NCI-H1092 treated with DMSO at 0.1 percent for 48 hours (cell line): ENCODE results near the gene POLD3.

Experiments
- DNase-seq: peaks from one replicate; lab custom pipeline; 2025; lab: John Stamatoyannopoulos, UW

POLD3 gene, protein sequence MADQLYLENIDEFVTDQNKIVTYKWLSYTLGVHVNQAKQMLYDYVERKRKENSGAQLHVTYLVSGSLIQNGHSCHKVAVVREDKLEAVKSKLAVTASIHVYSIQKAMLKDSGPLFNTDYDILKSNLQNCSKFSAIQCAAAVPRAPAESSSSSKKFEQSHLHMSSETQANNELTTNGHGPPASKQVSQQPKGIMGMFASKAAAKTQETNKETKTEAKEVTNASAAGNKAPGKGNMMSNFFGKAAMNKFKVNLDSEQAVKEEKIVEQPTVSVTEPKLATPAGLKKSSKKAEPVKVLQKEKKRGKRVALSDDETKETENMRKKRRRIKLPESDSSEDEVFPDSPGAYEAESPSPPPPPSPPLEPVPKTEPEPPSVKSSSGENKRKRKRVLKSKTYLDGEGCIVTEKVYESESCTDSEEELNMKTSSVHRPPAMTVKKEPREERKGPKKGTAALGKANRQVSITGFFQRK

DNA sequence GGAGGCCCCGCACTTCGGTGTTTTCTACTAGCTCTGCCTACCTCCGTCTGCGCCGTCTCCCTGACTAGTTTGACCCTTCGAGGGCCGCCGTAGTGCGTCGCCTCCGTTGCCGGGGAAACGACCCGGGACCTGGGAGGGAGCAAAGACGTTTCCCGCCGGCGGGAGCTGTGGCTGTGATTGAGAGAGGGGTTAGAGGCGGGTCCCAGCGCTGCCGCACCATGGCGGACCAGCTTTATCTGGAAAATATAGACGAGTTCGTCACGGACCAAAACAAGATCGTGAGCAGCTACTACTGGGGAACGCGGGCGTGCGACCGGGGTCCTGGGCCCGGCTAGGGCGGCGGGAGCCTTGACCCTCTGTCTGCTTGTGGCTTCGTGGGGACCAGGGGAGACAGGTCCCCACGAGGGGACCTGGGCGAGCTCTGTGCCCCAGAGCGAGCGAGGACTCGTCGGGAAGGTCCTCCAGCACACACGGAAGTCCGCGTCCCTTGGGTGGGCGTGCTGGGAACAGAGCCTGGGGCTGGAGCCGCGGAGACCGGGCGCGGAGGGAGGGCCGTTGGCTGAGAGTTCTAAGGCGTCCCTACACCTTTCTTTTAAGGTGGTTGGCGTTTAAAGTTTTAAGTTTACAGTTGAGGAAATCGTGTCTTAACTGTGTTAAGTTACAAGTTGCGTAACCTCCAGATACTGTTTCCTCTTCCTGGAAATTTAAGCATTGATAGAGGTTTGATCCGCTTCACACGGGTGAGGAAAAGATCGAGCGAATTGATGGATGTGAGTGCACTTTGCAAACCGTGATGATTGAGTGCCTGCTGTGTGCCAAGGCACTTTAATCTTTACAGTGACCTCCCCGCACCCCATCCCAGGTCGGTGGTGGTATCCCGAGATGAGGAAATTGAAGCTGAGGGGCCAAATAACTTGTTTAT lies at the start of gene POLD3:
TSS of gene POLD3 (plus strand) at position 142 of the 922 bp plus-strand sequence. CDS start at position 219, 77 bp downstream.
- DNase-seq: peak; percentile 96

DNA sequence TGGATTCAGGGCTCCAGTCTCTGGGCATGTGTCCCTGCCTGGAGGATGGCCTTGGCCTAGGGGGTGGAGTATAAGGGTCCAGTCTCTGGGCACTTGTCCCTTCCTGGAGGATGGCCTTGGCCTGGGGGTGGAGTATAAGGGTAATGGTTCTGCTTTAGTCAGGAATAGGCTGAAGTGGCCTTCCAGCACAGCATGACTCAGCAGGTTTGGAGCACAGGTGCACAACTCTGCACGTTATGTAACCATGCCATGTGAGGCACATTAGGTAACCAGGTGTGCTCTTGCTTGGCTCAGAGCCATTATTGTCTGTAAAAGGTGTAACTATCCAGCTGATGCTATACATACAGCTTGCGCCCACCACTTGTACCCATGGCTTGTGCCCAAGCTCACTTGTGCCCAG lies 48.4 kb upstream of the POLD3 start:
- DNase-seq: no peak

DNA sequence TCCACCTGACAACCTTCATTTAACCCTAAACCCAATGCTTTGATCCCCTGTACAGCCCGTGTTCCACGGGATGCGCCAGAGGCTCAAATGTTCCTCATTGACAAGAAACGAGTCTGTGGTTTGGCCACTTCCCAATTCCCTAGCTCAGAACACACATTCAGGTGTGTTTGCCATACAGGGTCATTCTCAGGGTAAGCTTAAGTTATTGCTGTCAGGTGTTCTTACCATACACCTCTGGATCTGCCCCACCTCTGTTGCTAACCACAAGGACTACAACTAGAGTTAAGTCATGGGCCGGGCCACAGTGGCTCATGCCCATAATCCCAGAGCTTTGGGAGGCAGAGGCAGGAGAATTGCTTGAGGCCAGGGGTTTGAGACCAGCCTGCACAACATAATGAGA lies 45.6 kb upstream of the POLD3 start:
- no peak for DNase-seq

DNA sequence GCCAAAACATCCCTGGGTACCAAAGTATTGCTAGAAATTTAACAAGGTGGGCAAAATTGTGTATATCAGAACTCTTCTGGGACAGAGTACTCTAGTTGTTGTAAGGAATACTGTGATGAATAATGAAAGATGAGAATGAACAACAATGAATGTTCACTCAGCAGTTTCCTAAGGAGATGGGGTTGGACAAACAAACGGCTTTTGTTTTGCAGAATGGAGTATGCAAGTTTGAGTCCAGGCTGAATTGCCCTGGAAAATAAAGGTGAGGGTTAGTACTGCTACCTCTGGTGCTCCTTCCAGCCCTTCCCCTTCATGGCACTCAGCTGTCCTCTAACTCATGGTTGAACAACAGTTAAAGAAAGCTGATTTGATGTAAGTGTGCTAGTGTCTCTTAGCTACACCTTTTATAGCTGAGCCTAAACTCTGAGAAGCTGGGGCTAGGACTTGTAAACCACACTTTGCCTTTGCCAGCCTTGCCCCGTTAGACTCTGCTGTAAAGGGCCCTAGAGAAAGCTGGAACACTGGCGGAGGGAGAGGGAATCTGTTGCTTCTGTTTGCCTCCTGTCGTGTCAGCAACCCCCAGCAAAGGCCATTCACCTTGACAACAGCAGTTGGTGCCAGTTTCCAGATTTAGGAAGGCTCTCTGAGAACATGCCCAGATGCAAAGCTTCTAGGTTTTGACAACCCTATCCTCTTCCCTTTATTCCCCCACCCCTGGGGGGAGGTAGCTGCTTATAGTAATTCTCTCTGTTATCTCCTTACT lies 41.2 kb upstream of the POLD3 start:
- DNase-seq: no peak

DNA sequence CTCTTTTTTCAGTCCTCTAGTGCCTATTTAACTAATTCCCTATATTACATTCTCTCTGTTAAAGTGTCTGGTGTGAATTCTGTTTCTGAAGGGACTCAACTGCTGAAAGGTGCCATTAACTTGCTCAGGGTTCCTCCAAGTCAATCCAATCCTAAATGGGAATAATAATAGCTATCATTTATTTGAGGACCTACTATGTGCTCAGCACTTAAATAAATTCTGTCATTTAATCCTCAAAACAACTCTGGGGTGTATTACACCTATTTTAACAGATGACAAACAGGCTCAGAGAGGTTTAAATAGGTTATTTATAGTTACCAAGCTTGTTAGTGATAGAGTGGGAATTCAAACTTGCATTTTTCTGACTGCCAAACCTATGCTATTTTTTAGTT lies 40.6 kb upstream of the POLD3 start:
- no peak for DNase-seq

DNA sequence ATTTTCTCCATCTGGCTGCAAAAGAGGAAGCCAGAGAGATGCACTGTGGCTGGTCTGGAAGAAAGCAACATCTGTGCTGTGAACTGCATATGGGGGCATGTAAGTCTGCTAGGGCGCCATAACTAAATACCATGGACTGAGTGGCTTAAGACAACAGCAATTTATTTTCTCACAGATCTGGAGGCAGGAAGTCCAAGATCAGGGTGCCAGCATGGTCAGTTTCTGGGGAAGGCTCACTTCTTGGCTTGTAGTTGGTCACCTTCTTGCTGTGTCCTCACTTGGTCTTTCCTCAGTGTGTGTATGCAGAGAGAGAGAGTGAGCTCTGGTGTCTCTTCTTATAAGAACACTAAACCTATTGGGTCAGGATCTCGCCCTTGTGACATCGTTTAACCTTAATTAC lies 34.9 kb upstream of the POLD3 start:
- no peak for DNase-seq

DNA sequence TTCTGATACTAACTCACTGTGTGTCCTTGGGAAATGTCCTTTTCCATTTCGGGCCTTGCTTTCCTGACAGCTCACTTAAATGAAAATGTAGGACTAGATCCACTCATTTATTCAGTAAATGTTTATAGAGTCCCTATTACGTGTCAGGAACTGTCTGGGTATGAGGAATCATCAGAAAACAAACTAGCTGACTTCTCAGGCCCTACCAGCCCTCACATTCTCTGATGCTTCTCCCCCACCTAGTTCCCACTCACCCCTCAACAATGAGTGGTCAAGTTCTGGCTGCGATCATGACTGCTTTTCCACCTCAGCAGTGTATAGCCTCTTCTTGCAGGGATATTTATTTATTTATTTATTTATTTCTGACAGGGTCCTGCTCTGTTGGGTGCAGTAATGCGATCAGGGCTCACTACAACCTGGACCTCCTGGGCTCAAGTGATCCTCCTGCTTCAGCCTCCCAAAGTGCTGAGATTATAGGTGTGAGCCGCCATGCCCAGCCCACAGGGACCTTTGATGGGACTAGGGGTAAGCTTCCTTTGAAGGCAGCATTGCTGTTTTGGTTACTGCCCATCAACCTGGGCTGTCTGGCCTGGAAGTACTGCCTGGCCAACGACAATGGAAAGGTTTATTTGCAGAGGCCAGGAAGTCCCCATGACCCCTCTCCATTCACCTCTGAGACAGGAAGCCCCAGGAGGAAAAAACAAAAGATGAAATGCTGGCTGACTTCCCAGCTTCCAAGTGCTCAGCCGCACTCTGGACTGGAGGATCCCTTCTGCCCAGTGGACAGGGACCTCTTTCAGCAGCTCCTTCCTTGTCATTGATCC lies 33.1 kb upstream of the POLD3 start:
- peak; percentile 36 for DNase-seq

DNA sequence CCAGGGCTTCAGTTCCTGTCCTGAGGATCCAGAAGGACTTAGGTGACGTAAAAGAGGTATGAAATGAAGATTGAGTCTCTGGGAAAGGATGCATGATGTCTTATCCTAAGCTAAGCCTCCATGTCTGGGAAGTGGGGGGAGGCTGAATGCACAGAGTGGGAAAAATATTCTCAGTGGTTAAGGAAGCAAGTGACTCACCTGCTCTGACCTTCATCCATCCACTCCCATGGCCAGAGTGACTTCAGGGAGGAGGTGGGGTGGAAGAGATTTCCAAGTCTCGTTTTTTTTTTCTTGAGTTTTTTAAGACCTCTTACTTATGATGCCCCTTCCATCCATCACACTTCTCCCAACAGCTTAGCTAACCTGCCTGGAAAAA lies 32.5 kb upstream of the POLD3 start:
- no peak for DNase-seq

DNA sequence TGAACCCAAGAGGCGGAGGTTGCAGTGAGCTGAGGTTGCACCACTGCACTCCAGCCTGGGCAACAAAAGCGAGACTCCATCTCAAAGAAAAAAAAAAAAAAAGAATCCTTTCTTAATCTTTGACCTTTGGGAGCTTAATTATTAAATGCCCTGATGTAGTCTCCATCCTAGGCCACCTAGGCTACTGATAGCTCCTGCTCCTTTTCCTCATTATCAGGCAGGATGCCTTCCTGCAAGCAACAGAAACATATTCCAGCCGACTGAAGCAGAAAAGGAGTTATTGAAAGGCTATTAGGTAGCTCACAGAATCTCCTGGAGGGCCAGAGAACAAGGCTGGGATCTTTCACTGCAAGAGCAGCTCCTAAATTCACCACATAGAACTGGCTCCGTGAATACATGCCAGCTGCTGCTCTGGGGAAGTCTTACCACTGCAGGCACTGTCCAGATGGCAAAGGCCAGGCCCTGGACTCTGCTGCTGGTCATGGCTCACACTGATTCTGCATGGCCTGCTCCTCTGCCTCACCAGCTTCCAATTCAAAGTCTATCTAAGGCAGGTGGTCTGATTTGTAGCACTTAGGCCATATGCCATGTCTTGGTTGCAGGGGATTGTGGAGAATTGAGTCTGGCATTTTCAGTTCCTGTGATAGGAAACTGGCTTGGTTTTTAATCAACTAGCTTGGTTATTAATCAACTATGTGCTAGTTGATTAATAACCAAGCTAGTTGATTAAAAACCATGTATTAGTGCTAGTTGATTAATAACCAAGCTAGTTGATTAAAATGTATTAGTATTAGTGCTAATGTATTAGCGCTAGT lies 26.0 kb upstream of the POLD3 start:
- no peak for DNase-seq

DNA sequence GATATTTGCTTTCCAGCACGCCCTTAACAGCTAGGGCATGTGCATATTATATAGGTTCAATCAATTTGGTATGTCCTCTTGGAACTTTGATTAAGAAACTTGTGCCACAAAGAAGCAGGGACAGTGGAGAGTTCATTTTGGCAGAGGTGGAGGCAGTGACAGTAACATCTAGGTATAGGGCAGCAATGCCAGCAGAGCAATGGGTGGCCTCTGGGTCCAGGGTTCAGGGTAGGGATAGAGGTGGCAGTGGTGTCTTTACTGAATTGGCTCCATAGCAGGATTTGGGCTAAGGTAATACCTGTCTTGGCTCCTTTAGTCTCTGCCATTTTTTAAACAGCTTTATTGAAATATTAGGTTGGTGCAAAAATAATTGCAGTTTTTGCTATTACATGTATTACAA lies 24.4 kb upstream of the POLD3 start:
- DNase-seq: no peak

DNA sequence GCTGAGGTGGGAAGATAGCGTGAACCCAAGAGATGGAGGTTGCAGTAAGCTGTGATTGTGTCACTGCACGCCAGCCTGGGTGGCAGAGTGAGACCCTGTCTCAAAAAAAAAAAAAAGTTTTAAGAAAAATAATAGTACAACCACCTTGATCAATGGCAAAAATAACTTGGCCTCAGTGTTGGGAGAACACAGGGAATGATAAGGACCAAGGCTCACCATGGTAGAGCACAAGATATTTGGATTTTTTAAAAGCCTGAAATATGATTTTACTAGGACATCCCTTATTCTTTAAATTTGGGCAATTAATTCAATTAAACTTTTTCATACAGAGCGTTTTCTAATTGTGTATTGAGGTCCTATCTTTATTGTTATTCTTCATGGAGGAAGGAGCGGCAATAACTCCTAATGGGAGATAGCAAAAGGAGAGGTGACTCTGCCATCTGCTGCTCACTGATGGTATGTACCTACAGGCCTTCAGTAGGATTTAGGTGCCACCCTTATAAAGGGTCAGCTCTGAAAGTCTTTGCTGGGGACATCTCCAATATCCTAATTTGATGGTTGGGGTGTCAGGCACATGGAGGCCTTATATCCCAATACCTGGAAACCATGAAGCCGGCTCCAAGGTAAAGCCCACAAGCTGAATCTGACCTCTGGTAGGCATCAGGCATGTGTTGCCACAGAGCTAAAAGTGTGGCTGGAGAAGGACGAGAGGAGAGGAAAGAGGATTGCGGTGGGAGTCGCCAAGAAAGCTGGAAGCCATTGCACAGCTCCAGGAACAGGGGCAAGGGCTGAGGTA lies 21.9 kb upstream of the POLD3 start:
- DNase-seq: peak; percentile 62

DNA sequence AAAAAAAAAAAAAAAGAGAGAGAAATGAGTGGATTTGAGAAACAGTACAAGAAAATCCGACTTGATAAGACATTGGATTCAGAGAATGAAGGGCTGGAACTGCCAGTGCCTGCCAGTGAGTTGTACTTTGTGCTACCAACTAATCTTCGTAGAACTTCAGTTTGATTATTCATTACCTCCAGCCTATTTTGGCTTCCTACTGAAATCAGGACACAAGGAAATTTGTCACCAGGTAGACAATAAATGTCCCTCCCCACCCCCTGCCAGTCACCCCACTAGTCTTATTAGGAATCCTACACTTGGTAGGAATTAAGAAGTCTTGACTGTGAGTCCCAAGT lies 21.4 kb upstream of the POLD3 start:
- no peak for DNase-seq

DNA sequence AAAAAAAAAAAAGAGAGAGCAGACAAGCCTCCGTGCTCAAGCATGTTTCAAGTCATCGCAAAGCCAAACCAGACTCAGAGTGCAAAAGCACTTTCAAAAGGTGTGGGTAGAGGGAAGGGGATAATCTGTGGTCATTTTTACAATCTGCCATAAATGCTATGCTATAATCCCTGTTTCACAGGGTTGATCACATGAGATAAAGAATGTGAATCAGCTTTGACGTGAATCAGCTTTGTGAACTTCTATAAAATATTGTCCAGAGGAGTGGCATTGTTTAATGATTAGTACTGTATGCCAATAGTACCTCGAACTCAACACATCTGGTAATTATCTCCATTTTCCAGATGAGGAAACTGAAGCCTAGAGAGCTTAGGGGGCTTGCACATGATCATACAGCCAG lies 20.0 kb upstream of the POLD3 start:
- DNase-seq: no peak

DNA sequence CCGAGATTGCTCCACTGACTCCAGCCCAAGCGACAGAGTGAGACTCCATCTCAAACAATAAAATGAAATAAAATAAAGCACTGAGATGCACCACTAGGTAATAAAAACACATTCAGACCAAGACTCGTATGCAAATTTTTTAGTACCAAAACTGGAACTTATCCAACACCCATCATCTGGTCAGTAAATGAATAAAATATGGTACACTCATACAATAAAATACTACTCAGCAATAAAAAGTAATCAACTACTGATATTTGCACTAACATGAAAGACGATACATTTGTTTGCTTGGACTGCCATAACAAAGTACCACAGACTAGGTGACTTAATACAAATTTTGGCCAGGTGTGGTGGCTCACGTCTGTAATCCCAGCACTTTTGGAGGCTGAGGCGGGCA lies 17.8 kb upstream of the POLD3 start:
- DNase-seq: no peak

DNA sequence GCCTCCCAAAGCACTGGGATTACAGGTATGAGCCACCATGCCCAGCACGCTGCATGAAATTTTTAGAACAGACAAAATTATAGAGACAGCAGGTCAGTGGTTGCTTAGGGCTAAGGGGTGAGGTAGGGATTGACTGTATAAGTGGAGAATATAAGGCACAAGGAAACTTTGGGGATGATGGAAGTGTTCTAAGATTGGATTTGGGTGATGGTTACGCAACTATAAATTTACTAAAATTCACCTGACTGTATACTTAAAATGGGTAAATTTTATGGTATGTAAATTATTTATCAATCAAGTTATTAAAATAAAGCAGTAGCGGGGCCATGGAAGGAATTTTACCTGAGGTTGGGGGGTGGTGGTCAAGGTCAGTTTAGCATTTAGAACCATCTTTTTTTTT lies 16.4 kb upstream of the POLD3 start:
- DNase-seq: no peak

DNA sequence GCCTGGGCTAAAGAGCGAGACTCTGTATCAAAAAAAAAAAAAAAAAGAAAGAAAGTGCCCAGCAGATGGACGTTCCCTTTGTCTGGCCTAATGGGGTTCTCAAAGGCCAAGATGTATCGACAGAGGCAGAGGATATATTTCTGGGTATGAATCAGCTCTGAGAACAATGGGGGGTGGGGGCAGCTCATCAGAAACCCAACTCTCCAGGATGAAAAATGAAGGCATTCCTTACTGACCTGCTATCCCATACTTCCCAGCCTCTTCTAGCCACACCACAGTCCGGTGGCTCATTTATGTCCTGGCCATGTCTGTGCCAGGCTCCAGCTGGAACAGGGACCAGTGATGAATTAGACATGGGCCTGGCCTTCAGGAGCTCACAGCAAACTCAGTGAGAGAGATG lies 15.2 kb upstream of the POLD3 start:
- DNase-seq: no peak

DNA sequence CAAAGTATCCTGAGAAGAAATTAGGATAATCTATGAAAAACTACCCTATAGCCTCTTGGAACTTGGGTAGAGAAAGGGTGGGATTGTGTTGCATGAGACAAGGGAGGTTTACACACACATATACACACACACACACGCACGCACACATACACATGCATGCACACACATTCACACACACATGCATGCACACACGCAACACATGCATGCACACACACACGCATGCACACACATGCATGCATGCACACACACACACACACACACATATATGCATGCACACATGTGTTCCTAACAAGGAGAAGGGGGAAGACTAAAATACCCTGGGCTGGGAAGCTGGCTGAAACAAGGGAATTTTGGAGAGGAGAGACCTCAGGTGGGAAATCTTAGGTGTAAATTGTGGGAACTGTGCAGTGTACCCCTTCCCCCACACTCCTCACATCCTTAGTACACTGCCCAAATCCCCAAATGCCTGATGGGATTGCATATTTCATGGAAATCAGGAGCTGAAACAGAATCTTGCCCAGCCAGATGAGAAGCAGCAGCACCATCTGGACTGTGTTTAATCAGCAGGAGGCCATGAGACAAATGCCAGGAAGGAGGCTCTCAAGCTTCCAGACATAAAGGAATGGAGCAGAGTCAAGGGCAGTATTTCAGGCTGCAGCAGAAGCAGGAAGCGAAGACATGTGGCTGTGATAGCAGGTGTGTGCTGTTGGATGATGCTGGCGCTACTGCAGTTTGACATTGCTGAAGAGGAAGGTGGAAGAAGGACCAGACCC lies 14.6 kb upstream of the POLD3 start:
- peak; percentile 20 for DNase-seq

DNA sequence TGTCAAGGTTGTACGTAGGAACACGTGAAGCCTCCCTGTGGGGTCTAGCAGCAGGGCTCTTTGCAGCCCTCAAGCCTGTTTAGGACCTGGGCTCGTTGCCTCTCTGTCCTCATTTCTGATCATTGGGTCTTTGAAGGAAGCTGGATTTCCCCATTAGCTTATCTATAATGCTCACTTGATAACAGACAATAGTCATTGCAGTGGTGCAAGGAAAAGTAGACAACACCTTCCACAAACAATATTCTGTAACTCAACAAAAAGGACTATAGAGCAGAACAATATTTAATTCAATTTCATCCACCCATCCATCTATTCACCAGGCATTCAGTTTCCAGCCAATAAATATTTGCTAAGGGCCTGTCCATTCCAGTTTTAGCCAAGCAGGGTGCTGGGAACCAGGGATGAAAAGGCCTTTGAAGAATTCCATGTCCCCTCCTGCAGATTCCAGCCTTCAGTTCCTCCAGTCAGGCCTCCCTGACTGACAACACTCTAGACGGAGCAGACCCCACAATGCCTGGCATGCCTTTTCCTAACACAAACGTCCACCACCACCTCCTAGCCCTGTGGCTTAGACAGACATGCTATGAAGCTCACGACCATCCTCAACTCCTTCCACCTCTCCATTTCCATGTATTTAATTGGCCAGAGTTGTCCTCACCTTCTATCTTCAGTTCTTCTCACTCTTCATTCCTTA lies 12.7 kb upstream of the POLD3 start:
- no peak for DNase-seq
